Thoracic aorta (tissue), 2 donors: ENCODE results near the gene KRT31. TPM values are rescaled to one million over a fixed set of nuclear protein-coding genes. Genes with fewer than 3 reads are reported as not detected.

ENCODE experiments used
- ATAC-seq: fragments of 150-250 bp; one replicate; pipeline ENCODE4 v1.8.0; 2017; ENCODE audit warnings: low read depth; ENCODE audit not compliant: insufficient number of reproducible peaks, low FRiP score
- DNase-seq: peaks from one replicate; pipeline ENCODE4 v3.0.0-alpha.2; 2020; ENCODE audit warnings: low spot score
- H3K27ac ChIP-seq, 2 donors: fragments of 200-600 bp; sonication (generic); 1 replicate in 1 of 2; 2 replicates in 1 of 2; pipeline ENCODE4 v1.5.1; 2016; ENCODE audit warnings: mild to moderate bottlenecking in 2 of 2, moderate library complexity in 2 of 2
- H3K27me3 ChIP-seq: fragments of 200-600 bp; sonication (generic); replicated peaks from 2 replicates; pipeline ENCODE4 v1.6.0; 2016; ENCODE audit warnings: mild to moderate bottlenecking; ENCODE audit not compliant: insufficient read depth
- H3K36me3 ChIP-seq: fragments of 200-600 bp; sonication (generic); one replicate; pipeline ENCODE4 v1.5.1; 2016
- H3K4me1 ChIP-seq, 2 donors: fragments of 200-600 bp; sonication (generic); 1 replicate in 1 of 2; 2 replicates in 1 of 2; pipeline versions ENCODE4 v1.5.1 to v1.6.0; 2016; ENCODE audit warnings: low read depth in 2 of 2, mild to moderate bottlenecking in 1 of 2; ENCODE audit not compliant: control insufficient read depth in 1 of 2
- H3K4me3 ChIP-seq: fragments of 200-600 bp; sonication (generic); 2 replicates; pipeline ENCODE4 v1.5.1; 2016; ENCODE audit warnings: mild to moderate bottlenecking
- H3K9me3 ChIP-seq: fragments of 200-600 bp; sonication (generic); 2 replicates; pipeline ENCODE4 v1.5.1; 2016
- CTCF ChIP-seq: fragments of 200-600 bp; sonication (generic); IDR thresholded peaks from one replicate; pipeline ENCODE4 v1.5.1; 2019; ENCODE audit warnings: antibody characterized with exemption
- total RNA-seq, 2 donors: library from RNA; depleted of rRNA; stranded (reverse); fragments of >200 nt; gene quantifications; one replicate each; pipeline versions ENCODE4 v1.1.0 to v1.2.3, GENCODE V29; 2016

KRT31 gene
- total RNA-seq, 2 donors from 2014 or later: not detected

DNA sequence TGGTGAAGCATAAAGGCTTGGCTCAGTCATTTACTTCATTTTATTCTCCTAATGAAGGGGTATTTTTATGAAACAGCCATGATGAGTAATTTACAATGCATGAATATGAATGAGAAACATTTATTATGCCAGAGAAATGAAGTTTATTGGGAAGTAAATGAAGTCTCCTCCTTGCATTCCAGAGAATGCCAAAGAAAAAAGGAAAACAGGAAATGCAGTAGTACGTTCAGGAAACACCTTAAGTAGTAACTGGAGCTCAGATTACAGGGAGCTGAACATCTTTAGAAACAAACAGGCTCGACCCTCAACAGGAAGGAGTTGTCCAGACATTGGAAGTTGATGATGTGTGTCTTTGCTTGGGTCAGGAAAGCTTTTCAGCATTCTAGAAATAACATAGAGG is 19.9 kb downstream of the KRT31 start:
- Histone ChIP-seq H3K36me3 (no peaks in the 10 kb centered on the region), H3K27ac (no peak overlapping the region), H3K27me3 (no peaks in the 10 kb centered on the region), H3K9me3 (no peaks in the 10 kb centered on the region), H3K4me1 (no peaks in the 10 kb centered on the region), H3K4me3 (no peak overlapping the region)
- DNase-seq: no peak
- TF ChIP-seq CTCF: no peak
- no peak for ATAC-seq

DNA sequence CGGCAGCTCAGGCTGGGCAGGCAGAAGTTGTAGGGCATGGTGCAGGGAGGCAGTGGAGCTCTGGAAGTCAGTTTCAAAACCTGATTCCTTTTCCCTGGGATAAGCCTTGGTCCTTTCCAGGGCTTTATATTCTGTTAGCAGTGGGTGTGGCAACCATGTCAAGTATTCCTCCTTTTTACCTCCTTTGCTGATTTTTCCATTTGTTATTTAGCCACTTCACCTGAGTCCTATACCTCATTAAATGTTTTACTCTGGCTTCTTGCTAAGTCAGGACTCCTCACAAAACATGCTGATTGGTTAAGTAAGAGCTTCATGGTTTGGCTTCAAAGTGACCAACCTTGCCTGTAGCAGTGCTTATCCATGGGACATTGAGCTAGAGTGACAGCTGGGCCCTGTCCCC is 27.7 kb downstream of the KRT31 start, which contains the start of gene KRT33B:
TSS of gene KRT33B (minus strand) at position 101 of the 400 bp plus-strand sequence. CDS start at position 38, 63 bp downstream.
- no peak within 1 kb of the TSS for H3K27ac ChIP-seq
- DNase-seq (no peak), ATAC-seq (no peak)
- H3K36me3 ChIP-seq: no peaks in the 10 kb centered on the region
- H3K27me3 ChIP-seq: no peaks in the 10 kb centered on the region
- H3K4me1 ChIP-seq: no peaks in the 10 kb centered on the region
- H3K9me3 ChIP-seq: no peaks in the 10 kb centered on the region
- TF ChIP-seq CTCF: no peak
- no peak within 1 kb of the TSS for H3K4me3 ChIP-seq

DNA sequence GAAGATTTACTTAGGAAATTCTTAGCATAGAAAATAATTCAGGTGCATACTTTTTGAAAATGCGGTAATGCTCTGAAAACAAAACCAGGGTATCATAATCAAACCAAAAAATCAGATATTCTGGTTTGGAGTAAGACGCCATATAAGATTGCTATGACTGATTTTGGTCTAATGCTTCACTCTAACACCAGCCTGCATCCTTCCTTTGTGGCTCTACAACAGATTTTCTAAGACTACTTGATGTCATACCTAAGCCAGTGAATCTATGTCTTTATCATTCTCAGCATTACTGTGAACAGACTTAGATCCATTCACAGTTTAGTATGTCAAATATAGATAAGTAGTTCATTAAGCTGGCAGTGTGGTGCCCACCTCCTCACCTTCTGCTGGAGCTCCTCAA is 28.4 kb downstream of the KRT31 start:
- no peak for TF ChIP-seq CTCF
- H3K27me3 ChIP-seq: no peaks in the 10 kb centered on the region
- DNase-seq (no peak), ATAC-seq (no peak)
- H3K27ac ChIP-seq: no peak overlapping the region
- no peaks in the 10 kb centered on the region for H3K9me3 ChIP-seq
- no peaks in the 10 kb centered on the region for H3K4me1 ChIP-seq
- H3K36me3 ChIP-seq: no peaks in the 10 kb centered on the region
- H3K4me3 ChIP-seq: no peak overlapping the region

DNA sequence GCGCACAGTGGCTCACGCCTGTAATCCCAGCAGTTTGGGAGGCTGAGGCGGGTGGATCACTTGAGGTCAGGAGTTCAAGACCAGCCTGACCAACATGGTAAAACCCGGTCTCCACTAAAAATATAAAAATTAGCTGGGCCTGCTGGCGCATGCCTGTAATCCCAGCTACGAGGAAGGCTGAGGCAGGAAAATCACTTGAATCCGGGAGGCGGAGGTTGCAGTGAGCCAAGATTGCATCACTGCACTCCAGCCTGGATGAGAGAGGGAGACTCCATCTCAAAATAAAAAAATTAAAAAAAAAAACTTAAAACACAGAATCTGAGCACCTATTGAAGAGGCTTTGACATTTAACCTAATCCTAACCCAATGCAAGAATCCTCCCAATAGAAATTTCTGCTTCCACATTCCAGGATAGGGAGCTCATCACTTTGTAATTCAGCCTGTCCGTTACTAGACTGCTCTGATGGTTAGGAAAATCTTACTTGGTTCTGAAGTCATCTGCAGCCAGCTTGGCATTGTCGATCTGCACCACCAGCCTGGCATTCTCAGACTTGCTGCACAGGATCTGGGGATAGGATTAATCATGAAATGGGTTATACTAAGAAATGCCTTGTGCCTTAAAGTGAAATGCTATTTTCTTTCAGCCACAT is 29.9 kb downstream of the KRT31 start:
- Histone ChIP-seq H3K36me3 (no peaks in the 10 kb centered on the region), H3K27ac (no peak overlapping the region), H3K9me3 (no peaks in the 10 kb centered on the region), H3K4me3 (no peak overlapping the region), H3K27me3 (no peaks in the 10 kb centered on the region), H3K4me1 (no peaks in the 10 kb centered on the region)
- DNase-seq: no peak
- ATAC-seq: no peak
- no peak for TF ChIP-seq CTCF

GRCh38 chr17:41366070-41366469 is 31.3 kb downstream of the KRT31 start:
- H3K27me3 ChIP-seq: no peaks in the 10 kb centered on the region
- H3K4me1 ChIP-seq: no peaks in the 10 kb centered on the region
- ATAC-seq (no peak), DNase-seq (no peak)
- H3K9me3 ChIP-seq: no peaks in the 10 kb centered on the region
- H3K36me3 ChIP-seq: no peaks in the 10 kb centered on the region
- TF ChIP-seq CTCF: no peak
- H3K27ac ChIP-seq: no peak overlapping the region
- no peak overlapping the region for H3K4me3 ChIP-seq
